HEK293 (cell line): Measurements from ENCODE around the gene PDRG1.

Source experiments
- CTCF ChIA-PET: fragments of 350-600 bp; formaldehyde crosslinking; extraction: SDS; loops from one replicate; lab custom pipeline; 2021; ENCODE audit warnings: antibody characterized with exemption; lab: Yijun Ruan, JAX
- POLR2A ChIA-PET: fragments of 300-600 bp; formaldehyde crosslinking; extraction: SDS; loops from one replicate; lab custom pipeline; 2020; ENCODE audit warnings: antibody characterized with exemption, inconsistent platforms; lab: Yijun Ruan, JAX
- H3K27ac ChIP-seq: fragments of 200-500 bp; sonication (Bioruptor generic); 2 replicates; pipeline ENCODE4 v1.5.1; 2014; ENCODE audit warnings: low read depth, low read length, control low read depth, inconsistent platforms; ENCODE audit errors: extremely low read depth
- H3K36me3 ChIP-seq, 2 experiments: fragments of 200-500 bp in 1 of 2; sonication (Bioruptor generic) in 1 of 2; 1 replicate in 1 of 2; 2 replicates in 1 of 2; pipeline ENCODE4 v1.5.1; 2014 to 2017; ENCODE audit warnings: inconsistent platforms in 2 of 2, low read length in 2 of 2; ENCODE audit not compliant: control insufficient read depth in 2 of 2, insufficient read depth in 1 of 2
- H3K4me1 ChIP-seq: fragments of 200-500 bp; sonication (Bioruptor generic); 2 replicates; pipeline ENCODE4 v1.5.1; 2014; ENCODE audit warnings: mild to moderate bottlenecking, low read length, inconsistent platforms; ENCODE audit not compliant: control insufficient read depth, insufficient read depth
- H3K4me3 ChIP-seq: 2 replicates; pipeline ENCODE4 v1.5.1; 2011; ENCODE audit warnings: low read depth, mild to moderate bottlenecking, control low read depth, low read length, moderate library complexity
- H3K9me3 ChIP-seq: fragments of 200-500 bp; sonication (Bioruptor generic); 2 replicates; pipeline ENCODE4 v1.5.1; 2014; ENCODE audit warnings: low read depth, low read length, inconsistent platforms; ENCODE audit not compliant: control insufficient read depth, insufficient read depth
- BCL11B ChIP-seq: fragments of 450-650 bp; formaldehyde crosslinking; IDR thresholded peaks from 2 replicates; pipeline ENCODE4 v1.5.1; 2016; ENCODE audit warnings: low read depth, missing biosample characterization, missing genetic modification characterization
- GLIS1 ChIP-seq: fragments of 450-650 bp; formaldehyde crosslinking; IDR thresholded peaks from 2 replicates; pipeline ENCODE4 v1.5.1; 2016; ENCODE audit warnings: missing biosample characterization, missing genetic modification characterization
- HOXD13 ChIP-seq: sonication (generic); formaldehyde crosslinking; IDR thresholded peaks from 2 replicates; pipeline ENCODE4 v1.8.0; 2022; ENCODE audit warnings: missing genetic modification reagents, borderline replicate concordance
- IKZF3 ChIP-seq: fragments of 450-650 bp; IDR thresholded peaks from 2 replicates; pipeline ENCODE4 v1.5.0; 2018; ENCODE audit warnings: missing biosample characterization, mild to moderate bottlenecking, missing genetic modification characterization, moderate library complexity
- MYNN ChIP-seq: fragments of 450-650 bp; formaldehyde crosslinking; IDR thresholded peaks from 2 replicates; pipeline ENCODE4 v1.5.1; 2016; ENCODE audit warnings: missing biosample characterization, missing genetic modification characterization, borderline replicate concordance
- TSHZ1 ChIP-seq: fragments of 450-650 bp; formaldehyde crosslinking; IDR thresholded peaks from 2 replicates; pipeline ENCODE4 v1.5.1; 2016; ENCODE audit warnings: missing biosample characterization, missing genetic modification characterization, borderline replicate concordance
- ZBTB17 ChIP-seq: fragments of 450-650 bp; formaldehyde crosslinking; IDR thresholded peaks from 2 replicates; pipeline ENCODE4 v1.5.1; 2016; ENCODE audit warnings: missing biosample characterization, missing genetic modification characterization
- ZBTB20 ChIP-seq: fragments of 450-650 bp; formaldehyde crosslinking; IDR thresholded peaks from 2 replicates; pipeline ENCODE4 v1.5.1; 2016; ENCODE audit warnings: missing biosample characterization, missing genetic modification characterization
- ZBTB44 ChIP-seq: fragments of 450-650 bp; IDR thresholded peaks from 2 replicates; pipeline ENCODE4 v1.5.1; 2018; ENCODE audit warnings: missing biosample characterization, mild to moderate bottlenecking, missing genetic modification characterization
- ZIC2 ChIP-seq: fragments of 450-650 bp; formaldehyde crosslinking; IDR thresholded peaks from 2 replicates; pipeline ENCODE4 v1.5.1; 2016; ENCODE audit warnings: missing biosample characterization, missing genetic modification characterization
- ZNF138 ChIP-seq: fragments of 450-650 bp; formaldehyde crosslinking; IDR thresholded peaks from 2 replicates; pipeline ENCODE4 v1.5.1; 2016; ENCODE audit warnings: missing biosample characterization, missing genetic modification characterization, borderline replicate concordance
- ZNF146 ChIP-seq: fragments of 450-650 bp; formaldehyde crosslinking; IDR thresholded peaks from 2 replicates; pipeline ENCODE4 v1.5.1; 2016; ENCODE audit warnings: missing biosample characterization, missing genetic modification characterization
- ZNF16 ChIP-seq: fragments of 450-650 bp; formaldehyde crosslinking; IDR thresholded peaks from 2 replicates; pipeline ENCODE4 v1.5.1; 2016; ENCODE audit warnings: low read depth, missing biosample characterization, missing genetic modification characterization
- ZNF19 ChIP-seq: fragments of 450-650 bp; formaldehyde crosslinking; IDR thresholded peaks from 2 replicates; pipeline ENCODE4; 2016; ENCODE audit warnings: missing biosample characterization, missing genetic modification characterization, low read depth
- ZNF202 ChIP-seq: fragments of 450-650 bp; formaldehyde crosslinking; IDR thresholded peaks from 2 replicates; pipeline ENCODE4 v1.5.1; 2016; ENCODE audit warnings: missing biosample characterization, missing genetic modification characterization, borderline replicate concordance
- ZNF248 ChIP-seq: fragments of 450-650 bp; formaldehyde crosslinking; IDR thresholded peaks from 2 replicates; pipeline ENCODE4 v1.5.1; 2017; ENCODE audit warnings: missing biosample characterization, missing genetic modification characterization
- ZNF302 ChIP-seq: fragments of 450-650 bp; formaldehyde crosslinking; IDR thresholded peaks from 2 replicates; pipeline ENCODE4 v1.5.1; 2016; ENCODE audit warnings: missing biosample characterization, missing genetic modification characterization, low read depth
- ZNF324 ChIP-seq: fragments of 450-650 bp; formaldehyde crosslinking; IDR thresholded peaks from 2 replicates; pipeline ENCODE4 v1.5.1; 2016; ENCODE audit warnings: missing biosample characterization, missing genetic modification characterization
- ZNF354C ChIP-seq: fragments of 450-650 bp; formaldehyde crosslinking; IDR thresholded peaks from 2 replicates; pipeline ENCODE4 v1.5.1; 2016; ENCODE audit warnings: missing biosample characterization, missing genetic modification characterization, low read depth, borderline replicate concordance
- ZNF561 ChIP-seq: fragments of 450-650 bp; IDR thresholded peaks from 2 replicates; pipeline ENCODE4 v1.5.1; 2018; ENCODE audit warnings: missing biosample characterization, missing genetic modification characterization, borderline replicate concordance
- ZNF639 ChIP-seq: fragments of 450-650 bp; formaldehyde crosslinking; IDR thresholded peaks from 2 replicates; pipeline ENCODE4 v1.5.1; 2016; ENCODE audit warnings: missing biosample characterization, missing genetic modification characterization
- ZNF658 ChIP-seq: fragments of 450-650 bp; formaldehyde crosslinking; IDR thresholded peaks from 2 replicates; pipeline ENCODE4; 2016; ENCODE audit warnings: missing biosample characterization, missing genetic modification characterization
- ZNF670 ChIP-seq: fragments of 450-650 bp; formaldehyde crosslinking; IDR thresholded peaks from 2 replicates; pipeline ENCODE4 v1.5.1; 2016; ENCODE audit warnings: missing biosample characterization, missing genetic modification characterization, low read depth

PDRG1 gene

GRCh38 chr20:31923388-31924331 lies 28.2 kb downstream of the PDRG1 start (continued):
- TF ChIP-seq ZBTB17 (tag by site-specific recombination), result peak; percentile 20; the same call in 1 of the 2 replicates
- no peak for TF ChIP-seq ZNF146 (tag by site-specific recombination)
- TF ChIP-seq ZNF202, result no peak
- no peak for TF ChIP-seq ZNF302 (tag by site-specific recombination)
- TF ChIP-seq ZIC2, result peak; percentile 90
- 0 out of 2 replicates have a peak, but pooled peaks have one; percentile 6 for TF ChIP-seq ZBTB44 (tag by site-specific recombination)
- TF ChIP-seq ZNF354C (tag by site-specific recombination), result no peak
- no peak for TF ChIP-seq HOXD13 (CRISPR knock-in tag)
- TF ChIP-seq ZNF16 (tag by site-specific recombination), result no peak

GRCh38 chr20:31922588-31922987 lies 29.3 kb downstream of the PDRG1 start:
- TF ChIP-seq ZNF19 (tag by site-specific recombination), result no peak
- no peak for TF ChIP-seq ZNF639
- no peak for TF ChIP-seq ZBTB20
- no peak for TF ChIP-seq BCL11B (tag by site-specific recombination)
- no peak for TF ChIP-seq ZNF324
- TF ChIP-seq MYNN (tag by site-specific recombination), result no peak
- no peak for TF ChIP-seq ZNF138 (tag by site-specific recombination)
- TF ChIP-seq IKZF3 (tag by site-specific recombination), result no peak
- no peak for TF ChIP-seq GLIS1
- no peak for TF ChIP-seq ZNF670
- TF ChIP-seq TSHZ1 (tag by site-specific recombination), result no peak
- TF ChIP-seq ZNF561 (tag by site-specific recombination), result no peak
- TF ChIP-seq ZNF658, result no peak
- no peak for TF ChIP-seq ZNF248
- Histone ChIP-seq H3K4me1 (no peaks in the 10 kb centered on the region), H3K4me3 (no peak overlapping the region), H3K36me3 (no peaks in the 10 kb centered on the region), H3K9me3 (no peaks in the 10 kb centered on the region), H3K27ac (no peak overlapping the region)
- CTCF ChIA-PET, result interaction anchor here (0.6 kb wide), 1 partner anchor 110 kb away, joined by 6 read pairs; no protein-coding TSS in a partner anchor
- POLR2A ChIA-PET, result no interaction called here
